HG03457 (cell line): ENCODE results near the gene PLCL1.
"Not testable (repeated sequence)": the region's sequence is repeated elsewhere in the genome, so short reads cannot be mapped to it uniquely, and the experiment has no call there.

Source experiments
- ATAC-seq: cut with Tn5 transposase; IDR thresholded peaks from one replicate; pipeline ENCODE4 v1.9.1; 2021; ENCODE audit warnings: moderate number of reproducible peaks; ENCODE audit not compliant: unreplicated experiment

The PLCL1 gene

DNA sequence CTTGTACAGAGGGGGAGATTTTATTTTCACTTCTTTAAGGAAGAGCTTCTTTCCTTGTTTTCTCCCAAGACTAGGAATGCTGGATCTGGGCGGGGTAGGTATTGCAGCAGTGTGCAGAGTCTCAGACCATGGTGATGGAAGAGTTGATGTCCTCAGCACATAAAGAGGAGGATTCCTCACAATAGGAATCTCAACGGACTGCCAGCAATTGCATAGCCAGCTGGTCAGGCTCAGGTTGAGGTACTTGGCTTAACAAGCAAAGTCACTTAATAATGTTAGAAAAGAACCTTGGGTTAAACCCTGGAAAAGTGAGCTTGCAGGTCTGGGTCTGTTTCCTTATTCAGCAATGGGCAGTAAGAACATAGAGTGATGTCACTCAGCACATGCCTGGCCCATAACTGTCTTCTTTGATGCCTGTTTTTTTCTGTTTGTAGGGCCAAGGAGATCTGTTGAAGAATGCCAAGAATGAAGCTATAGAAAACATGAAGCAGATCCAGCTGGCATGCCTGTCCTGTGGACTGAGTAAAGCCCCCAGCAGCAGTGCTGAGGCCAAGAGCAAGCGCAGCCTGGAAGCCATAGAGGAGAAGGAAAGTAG lies 342.1 kb downstream of the PLCL1 start:
- no peak for ATAC-seq

DNA sequence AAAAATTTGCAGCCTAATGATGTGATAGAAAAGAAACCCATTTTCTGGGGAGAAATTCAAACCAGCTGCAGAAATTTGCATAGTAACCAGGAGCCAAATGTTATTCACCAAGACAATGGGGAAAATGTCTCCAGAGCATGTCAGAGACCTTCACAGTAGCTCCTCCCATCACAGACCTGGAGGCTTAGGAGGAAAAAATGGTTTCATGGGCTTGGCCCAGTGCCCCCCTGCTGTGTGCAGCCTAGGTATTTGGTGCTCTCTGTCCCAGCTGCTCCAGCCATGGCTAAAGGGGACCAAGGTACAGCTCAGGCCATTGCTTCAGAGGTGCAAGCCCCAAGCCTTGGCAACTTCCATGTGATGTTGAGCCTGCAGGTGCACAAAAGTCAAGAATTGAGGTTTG lies 352.9 kb downstream of the PLCL1 start:
- ATAC-seq = no peak

DNA sequence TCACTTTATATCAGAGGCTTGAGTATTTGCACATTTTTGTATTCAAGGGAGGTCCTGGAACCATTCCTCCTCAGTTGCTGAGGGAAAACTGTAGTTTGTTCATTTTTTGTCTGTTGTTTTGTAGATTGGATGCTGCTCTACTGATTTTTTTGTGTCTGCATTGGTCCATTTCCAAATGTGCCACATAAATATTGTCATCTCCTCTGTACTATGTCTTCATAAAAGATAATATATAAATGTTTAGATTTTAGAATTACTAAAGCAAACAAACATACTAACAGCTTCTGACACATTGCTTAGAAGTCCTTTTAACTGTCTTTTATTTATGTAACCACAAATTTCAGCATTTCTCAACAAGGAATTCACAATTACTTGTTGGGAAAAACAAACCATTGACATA lies 356.8 kb downstream of the PLCL1 start:
- no peak for ATAC-seq

DNA sequence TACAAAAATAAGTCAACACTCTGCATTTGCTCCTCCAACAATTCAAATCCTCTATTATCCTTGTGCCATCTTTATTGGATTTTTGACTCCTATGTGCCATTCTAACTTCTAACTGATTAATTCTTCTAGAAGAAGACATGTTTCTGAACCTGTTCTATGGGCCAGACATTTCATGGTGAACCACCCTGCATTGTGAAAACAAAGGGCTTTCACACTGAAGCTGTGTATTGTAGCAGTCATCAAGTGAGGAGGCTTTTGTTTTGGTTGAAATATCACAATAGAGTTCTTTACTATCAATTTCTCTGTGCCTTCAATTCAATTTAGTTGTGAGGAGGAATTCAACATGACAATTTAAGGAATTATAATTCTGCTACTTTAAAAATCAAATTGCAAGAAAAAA lies 357.9 kb downstream of the PLCL1 start:
- no peak for ATAC-seq

DNA sequence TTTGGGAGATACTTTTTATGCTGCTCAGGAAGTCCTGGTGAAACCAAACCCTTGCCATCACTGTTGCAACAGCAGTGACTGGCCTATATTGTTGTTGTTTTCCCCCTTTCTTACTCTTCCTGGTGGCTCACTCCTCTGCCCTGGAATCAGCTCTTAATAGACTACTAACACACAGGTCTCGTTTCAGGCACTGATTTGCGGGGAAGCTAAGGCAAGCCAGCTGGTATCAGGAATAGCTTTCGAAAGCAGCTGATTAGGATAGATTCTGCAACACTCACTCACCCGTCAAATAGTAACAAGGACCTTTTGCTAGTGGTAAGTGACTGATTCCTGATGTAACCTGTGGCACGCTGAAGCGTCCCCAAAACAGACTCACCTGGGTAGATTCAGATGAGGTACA lies 360.4 kb downstream of the PLCL1 start:
- ATAC-seq = no peak

DNA sequence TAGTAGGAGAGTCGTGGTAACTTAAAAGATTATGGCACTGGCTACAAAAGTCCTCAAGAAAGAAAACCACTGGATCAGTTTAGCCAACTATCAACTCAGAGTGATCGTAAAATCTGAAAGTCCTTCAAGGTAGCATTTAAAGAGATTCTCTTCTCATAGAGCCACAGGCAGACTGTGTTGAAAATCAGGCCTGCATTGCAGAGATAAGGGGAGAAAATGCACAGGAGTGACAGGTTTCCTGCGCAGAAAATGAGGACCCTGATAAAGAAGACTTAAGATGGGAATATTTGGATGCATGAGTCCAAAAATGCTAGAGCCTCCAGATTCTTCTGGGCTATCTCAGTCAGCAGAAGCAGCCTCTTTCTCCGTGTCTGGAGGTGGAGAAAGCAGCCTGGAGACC lies 360.9 kb downstream of the PLCL1 start:
- no peak for ATAC-seq

DNA sequence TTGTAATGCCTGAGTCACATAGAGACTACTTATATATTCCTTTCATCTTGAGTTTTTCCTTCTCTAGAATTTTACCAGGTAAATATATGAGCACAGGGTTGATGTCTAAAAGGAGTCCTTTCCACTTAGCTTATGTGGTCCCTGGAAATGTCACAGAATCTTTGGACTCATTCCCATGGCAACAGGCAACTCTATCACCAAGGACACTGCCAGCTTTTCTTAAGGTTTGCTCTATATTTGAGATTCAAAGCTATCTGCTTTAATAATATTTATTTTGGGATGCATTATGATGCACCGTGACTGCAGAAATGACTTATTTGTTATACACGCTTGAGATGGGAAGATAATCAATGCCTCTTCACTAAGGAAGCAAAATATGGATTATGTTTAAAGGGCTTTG lies 363.0 kb downstream of the PLCL1 start:
- ATAC-seq = no peak

DNA sequence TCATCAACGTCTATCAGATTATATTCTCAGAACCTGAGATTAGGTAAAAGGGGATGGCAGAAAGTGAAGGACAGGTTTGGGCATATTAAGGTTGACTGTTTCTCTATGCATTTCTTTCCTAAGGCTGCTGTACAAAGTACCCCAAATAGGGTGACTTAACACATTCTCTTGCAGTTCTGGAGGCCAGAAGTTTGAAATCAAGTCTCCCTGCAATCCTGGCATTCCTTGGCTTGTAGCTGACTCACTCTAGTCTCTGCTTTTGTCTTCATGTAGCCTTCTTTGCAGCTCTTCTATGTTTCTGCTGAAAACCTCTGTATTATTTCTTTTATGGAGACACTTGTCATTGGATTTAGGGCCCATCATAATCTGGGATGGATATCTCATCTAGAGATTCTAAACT lies 364.3 kb downstream of the PLCL1 start:
- ATAC-seq = no peak

DNA sequence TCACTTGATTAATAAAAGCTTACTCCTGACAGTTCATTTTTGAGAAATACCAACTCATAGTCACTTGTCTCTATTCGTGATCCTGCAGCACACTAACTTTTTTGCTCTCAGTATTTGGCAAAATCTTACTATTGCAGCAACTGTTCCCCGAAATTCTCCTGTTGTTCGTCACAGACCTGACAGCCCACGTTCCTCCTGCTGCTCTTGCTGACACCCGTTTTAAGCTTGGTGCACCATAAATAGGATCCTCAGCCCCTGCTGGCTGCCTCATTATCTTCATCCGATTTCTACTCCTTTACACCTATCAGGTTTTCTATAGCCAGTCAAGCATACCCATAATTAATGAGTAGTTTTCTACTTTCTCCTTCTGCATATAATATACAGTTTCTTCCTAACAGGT lies 368.8 kb downstream of the PLCL1 start:
- ATAC-seq = no peak

DNA sequence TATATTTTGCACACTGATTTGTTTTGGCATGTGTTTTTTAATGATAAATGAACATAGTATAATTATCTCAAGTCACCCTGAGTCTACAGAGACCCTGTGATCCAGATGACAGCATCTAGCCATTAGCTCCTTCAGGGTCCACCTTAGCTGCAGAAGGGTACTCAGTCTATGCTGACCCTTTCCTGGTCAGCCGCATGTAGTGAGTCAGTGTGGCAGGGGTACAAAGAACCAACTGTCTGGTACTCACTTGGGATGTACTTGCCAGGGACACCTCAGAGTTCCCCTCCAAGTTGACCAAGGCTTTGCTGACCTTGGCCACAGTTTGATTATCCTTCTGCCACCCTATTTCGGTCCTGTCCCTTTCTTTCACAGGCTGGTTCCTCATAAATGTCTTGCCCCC lies 369.5 kb downstream of the PLCL1 start:
- ATAC-seq = no peak

DNA sequence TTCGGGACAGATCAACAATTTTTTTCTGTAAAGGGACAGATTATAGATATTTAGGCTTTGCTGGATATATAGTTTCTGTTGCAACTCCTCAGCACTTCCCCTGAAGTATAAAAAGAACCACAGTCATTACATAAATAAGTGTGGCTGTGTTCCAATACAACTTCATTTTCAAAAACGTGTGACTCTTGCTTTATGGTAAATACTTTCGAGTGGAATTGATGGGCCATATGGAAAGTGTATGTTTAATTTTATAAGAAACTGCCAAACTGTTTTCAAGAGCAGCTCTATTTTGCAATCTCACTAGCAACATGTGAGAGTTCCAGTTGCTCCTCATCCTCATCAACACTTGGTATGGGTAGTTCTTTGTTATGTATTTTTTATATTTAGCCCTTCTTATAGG lies 370.9 kb downstream of the PLCL1 start:
- ATAC-seq = no peak

DNA sequence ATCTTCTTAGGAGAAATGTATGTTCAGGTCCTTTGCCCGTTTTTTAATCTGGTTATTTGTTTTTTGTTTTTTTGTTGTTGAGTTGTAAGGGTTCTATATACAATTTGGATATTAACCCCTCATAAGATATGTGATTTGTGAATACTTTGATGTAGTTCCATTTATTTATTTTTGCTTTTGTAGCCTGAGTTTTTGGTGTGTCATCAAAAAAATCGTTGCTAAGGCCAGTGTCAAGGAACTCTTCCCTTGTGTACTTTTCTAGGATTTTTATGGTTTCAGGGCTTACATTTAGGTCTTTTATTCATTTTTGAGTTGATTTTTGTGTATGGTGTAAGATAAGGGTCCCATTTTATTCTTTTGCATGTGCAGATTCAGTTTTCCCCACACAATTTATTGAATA lies 372.6 kb downstream of the PLCL1 start:
- no peak for ATAC-seq

DNA sequence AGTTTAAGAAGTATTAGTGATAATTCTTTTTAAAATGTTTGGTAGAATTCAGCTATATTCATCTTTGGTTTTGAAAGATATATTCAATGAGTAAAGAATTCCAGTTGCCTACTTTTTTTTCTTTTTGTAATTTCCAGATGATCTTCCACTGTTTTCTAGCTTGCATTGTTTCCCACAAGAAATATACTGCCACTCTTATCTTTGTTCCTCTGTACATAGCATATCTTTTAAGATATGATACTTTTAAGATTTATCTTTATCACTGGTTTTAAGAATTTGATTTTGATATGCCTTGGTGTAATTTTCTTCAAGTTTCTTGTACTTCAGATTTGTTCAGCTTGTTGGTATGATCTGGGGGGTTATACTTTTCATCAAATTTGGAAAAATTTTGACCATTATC lies 374.4 kb downstream of the PLCL1 start:
- no peak for ATAC-seq

DNA sequence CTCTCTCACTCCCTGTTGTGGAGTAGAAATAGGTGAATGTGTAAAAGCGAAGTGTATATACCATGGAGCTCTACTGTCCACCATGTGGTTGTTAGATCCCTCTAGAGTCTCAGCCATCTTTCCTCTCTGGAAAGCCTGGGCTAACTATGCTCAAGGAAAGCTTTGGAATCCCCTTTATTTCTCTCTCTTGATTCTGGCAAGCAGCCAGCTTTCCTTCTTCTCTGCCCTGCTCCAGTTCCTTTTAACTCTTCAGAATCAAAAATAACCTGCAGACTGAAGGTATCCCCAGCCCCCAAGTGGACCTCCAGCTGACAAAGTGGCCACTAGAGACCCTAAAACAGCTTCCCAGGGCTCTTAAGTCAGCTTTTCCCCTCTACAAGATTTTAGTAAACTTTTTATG lies 381.9 kb downstream of the PLCL1 start:
- ATAC-seq = no peak

DNA sequence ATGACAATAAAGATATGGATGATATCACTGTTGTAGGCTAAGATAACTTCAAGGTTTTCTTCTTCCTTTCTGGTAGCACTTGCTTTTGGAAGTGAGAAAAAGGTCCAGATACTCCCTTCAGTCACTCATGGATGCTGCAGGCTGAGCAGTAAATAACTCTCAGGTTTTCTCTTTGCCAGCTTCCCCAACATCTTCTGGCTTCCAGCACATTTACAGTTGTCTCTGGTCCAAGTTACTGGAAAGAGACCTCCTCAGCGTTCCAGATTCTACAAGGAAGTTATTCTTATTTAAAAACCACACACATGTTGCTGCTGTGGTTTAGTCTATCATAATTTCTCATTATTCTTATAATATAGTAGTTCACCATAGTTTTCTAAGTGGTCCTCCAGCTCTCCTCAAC lies 383.4 kb downstream of the PLCL1 start:
- ATAC-seq = no peak

DNA sequence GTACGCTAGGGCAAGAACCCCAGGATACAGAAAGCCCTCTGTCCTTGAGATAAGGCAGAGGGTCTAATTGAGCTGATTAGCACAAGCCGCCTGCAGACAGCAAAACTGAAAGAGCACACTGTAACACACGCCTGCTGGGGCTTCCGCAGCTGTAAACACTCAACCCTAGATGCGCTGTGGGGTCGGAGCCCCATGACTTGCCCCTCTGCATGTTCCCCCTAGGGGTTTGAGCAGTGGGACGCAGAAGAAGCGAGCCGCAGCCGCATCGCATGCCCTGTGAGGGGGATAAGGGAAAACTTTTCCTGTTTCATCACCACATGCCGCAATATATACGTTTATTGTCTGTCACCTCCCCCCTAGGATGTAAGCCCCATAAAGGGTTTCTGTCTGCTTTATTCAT lies 384.6 kb downstream of the PLCL1 start:
- ATAC-seq = no peak

DNA sequence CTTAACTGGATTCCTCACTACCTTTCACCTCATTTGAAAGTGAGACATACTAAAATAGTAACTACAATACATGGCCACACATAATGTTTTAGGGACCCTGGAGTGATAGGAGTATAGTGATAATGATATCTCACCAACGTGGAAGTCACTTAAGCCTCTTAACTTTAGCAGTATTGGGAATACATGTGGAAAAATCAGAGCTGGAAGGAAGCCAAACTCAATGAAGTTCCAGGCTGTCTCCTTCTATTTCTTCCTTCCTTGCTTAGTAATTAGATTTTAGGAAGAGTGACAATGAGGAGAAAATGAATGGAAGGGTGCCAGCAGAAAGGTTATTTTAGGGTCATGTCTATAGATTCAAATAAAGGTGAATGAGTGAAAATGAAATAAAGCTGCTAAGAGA lies 387.3 kb downstream of the PLCL1 start:
- ATAC-seq = no peak

DNA sequence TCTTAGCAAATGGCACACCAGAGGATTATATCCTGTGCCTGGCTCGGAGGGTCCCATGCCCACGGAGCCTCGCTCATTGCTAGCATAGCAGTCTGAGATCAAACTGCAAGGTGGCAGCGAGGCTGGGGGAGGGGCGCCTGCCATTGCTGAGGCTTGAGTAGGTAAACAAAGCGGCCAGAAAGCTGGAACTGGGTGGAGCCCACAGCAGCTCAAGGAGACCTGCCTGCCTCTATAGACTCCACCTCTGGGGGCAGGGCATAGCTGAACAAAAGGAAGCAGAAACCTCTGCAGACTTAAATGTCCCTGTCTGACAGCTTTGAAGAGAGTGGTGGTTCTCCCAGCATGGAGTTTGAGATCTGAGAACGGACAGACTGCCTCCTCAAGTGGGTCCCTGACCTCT lies 392.2 kb downstream of the PLCL1 start:
- ATAC-seq = not testable (repeated sequence)
